Neutrophil (primary cell): ENCODE results near the gene CACNA1E.
"Not testable (repeated sequence)": the region's sequence is repeated elsewhere in the genome, so short reads cannot be mapped to it uniquely, and the experiment has no call there.

Experiments used
- H3K27ac ChIP-seq: fragments of 200-600 bp; sonication (generic); 2 replicates; pipeline ENCODE4 v1.5.1; 2016; ENCODE audit warnings: mild to moderate bottlenecking, moderate library complexity
- H3K27me3 ChIP-seq: fragments of 200-600 bp; sonication (generic); 2 replicates; pipeline ENCODE4 v1.6.0; 2016; ENCODE audit warnings: mild to moderate bottlenecking
- H3K36me3 ChIP-seq: fragments of 200-600 bp; sonication (generic); 2 replicates; pipeline ENCODE4 v1.5.1; 2017
- H3K4me1 ChIP-seq, 2 experiments: fragments of 200-600 bp in 1 of 2; sonication (generic) in 1 of 2; 1 replicate in 1 of 2; 2 replicates in 1 of 2; pipeline versions ENCODE4 v1.5.1 to v1.6.1; 2013 to 2016; ENCODE audit warnings: low read depth in 1 of 2, low read length in 1 of 2, mild to moderate bottlenecking in 1 of 2, moderate library complexity in 1 of 2; ENCODE audit not compliant: control insufficient read depth in 1 of 2, insufficient read depth in 1 of 2
- H3K4me3 ChIP-seq, 2 experiments: fragments of 200-600 bp in 1 of 2; sonication (generic) in 1 of 2; 1 replicate in 1 of 2; 2 replicates in 1 of 2; pipeline ENCODE4 v1.5.1; 2013 to 2016; ENCODE audit warnings: low read depth in 1 of 2, low read length in 1 of 2, mild to moderate bottlenecking in 1 of 2, moderate library complexity in 1 of 2
- H3K9me3 ChIP-seq: fragments of 200-600 bp; sonication (generic); 2 replicates; pipeline ENCODE4 v1.5.1; 2016
- TF ChIP-seq, protein P1 (sequence below): fragments of 200-600 bp; sonication (generic); IDR thresholded peaks from 2 replicates; pipeline ENCODE4 v1.5.1; 2016; ENCODE audit warnings: antibody characterized with exemption

The CACNA1E gene

DNA sequence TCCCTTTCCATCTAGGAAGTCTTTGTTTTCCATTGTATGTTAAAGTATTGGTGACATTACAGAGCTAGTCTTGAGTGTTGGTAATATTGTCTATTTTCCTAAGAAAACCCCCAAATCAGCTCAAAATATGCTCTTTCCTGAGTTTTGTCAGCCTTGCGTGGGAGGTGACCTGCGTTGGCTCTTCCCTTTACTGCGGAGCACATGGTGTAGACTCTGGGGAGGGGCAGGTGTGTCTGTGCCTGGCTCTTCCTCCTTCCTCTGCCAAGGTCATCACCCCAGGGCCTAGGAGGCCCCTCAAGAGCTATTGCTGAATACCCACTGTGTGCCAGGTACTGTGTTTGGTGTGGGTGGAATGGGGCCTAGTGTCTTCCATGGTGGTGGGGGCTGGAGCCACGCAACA, 33.4 kb downstream of the CACNA1E start:
- H3K4me1 ChIP-seq = peaks cover 20 to 25% of the 10 kb centered on the region in 2 experiments
- H3K27ac ChIP-seq = no peak overlapping the region
- H3K27me3 ChIP-seq = no peaks in the 10 kb centered on the region
- no peak overlapping the region for H3K4me3 ChIP-seq
- H3K9me3 ChIP-seq = no peaks in the 10 kb centered on the region
- TF ChIP-seq, protein P1, sequence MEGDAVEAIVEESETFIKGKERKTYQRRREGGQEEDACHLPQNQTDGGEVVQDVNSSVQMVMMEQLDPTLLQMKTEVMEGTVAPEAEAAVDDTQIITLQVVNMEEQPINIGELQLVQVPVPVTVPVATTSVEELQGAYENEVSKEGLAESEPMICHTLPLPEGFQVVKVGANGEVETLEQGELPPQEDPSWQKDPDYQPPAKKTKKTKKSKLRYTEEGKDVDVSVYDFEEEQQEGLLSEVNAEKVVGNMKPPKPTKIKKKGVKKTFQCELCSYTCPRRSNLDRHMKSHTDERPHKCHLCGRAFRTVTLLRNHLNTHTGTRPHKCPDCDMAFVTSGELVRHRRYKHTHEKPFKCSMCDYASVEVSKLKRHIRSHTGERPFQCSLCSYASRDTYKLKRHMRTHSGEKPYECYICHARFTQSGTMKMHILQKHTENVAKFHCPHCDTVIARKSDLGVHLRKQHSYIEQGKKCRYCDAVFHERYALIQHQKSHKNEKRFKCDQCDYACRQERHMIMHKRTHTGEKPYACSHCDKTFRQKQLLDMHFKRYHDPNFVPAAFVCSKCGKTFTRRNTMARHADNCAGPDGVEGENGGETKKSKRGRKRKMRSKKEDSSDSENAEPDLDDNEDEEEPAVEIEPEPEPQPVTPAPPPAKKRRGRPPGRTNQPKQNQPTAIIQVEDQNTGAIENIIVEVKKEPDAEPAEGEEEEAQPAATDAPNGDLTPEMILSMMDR = no peak
- no peaks in the 10 kb centered on the region for H3K36me3 ChIP-seq

DNA sequence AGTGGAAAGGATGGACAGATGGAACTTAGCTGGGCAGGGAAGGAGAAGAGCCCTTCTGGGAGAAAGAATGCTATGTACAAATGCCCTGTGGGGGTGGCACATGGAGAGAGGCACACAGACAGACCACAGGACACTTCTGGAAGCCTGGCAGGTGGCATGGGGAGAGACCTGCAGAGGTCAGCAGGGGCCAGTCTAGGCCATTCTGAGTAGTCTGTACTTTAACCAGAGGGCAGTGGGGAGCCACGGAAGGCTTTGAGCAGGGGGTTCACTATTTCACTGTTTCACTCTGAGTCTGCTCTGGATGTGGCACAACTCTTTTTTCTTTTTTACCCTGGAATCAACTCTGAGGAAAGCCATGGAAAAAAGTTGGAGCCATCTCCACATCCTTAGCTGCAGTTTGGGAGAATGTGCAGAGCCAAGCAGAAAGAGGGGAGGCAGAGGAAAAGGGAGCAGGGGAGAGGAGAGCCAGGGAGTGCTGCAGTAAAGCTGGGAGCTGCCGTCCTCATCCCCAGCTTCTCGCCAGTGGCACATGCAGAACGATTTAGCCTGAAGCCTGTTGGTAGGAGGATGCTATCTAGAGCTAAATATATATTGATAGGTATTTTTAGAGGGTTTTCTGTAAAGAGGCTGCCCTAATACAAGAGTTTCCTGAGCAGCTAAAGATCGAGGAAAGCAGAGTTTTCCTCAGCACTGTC, 34.0 kb downstream of the CACNA1E start:
- no peaks in the 10 kb centered on the region for H3K27me3 ChIP-seq
- H3K4me1 ChIP-seq = peaks cover 20 to 25% of the 10 kb centered on the region in 2 experiments
- no peak overlapping the region for H3K4me3 ChIP-seq
- no peak overlapping the region for H3K27ac ChIP-seq
- no peaks in the 10 kb centered on the region for H3K36me3 ChIP-seq
- H3K9me3 ChIP-seq = no peaks in the 10 kb centered on the region
- TF ChIP-seq, protein P1 = no peak

DNA sequence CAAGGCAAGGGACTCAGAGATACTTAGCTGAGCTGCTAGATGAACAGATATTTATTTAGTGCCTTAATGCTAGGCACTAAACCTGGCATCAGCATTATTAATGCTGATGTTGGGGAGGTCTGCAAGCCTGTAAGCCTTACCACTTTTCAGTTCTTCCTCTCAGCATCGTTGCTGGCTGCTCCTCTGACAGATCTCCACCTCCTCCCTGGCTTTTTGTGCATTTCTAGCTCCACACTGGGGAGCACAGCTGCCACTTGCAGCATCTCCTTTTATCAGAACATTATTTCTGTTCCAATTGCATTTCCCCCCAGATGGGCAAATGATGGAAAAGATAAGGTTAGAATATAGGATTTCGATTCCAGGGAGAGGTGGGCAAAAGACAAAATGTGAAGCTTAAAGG, 34.8 kb downstream of the CACNA1E start:
- TF ChIP-seq, protein P1 = no peak
- Histone ChIP-seq H3K9me3 (no peaks in the 10 kb centered on the region), H3K4me1 (peaks cover 20 to 25% of the 10 kb centered on the region in 2 experiments), H3K4me3 (no peak overlapping the region), H3K27ac (no peak overlapping the region), H3K27me3 (no peaks in the 10 kb centered on the region), H3K36me3 (no peaks in the 10 kb centered on the region)

DNA sequence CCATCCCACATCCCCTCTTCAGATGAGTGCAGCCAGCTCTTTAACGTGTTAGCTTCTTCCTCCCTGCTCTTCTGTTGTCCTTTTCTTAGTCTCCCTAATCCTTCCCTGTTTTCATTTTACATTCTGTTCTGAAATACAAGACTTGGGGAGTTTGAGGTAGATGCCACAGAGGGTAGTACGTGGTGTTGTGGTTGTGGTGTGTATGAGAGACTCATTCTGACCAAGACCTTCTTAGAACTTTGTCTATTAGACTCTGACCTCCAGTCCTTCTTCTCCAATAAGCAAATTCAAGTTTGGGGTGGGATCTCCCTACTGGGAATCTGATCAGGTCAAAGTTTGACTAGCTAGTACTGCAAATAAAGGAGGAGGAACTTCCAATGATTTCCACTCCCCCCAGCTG, 39.5 kb downstream of the CACNA1E start:
- Histone ChIP-seq H3K27ac (no peak overlapping the region), H3K36me3 (no peaks in the 10 kb centered on the region), H3K4me1 (peaks cover 0 to 3% of the 10 kb centered on the region in 2 experiments), H3K9me3 (peaks cover under 1% of the 10 kb centered on the region), H3K4me3 (no peak overlapping the region), H3K27me3 (no peaks in the 10 kb centered on the region)
- TF ChIP-seq, protein P1 = no peak

DNA sequence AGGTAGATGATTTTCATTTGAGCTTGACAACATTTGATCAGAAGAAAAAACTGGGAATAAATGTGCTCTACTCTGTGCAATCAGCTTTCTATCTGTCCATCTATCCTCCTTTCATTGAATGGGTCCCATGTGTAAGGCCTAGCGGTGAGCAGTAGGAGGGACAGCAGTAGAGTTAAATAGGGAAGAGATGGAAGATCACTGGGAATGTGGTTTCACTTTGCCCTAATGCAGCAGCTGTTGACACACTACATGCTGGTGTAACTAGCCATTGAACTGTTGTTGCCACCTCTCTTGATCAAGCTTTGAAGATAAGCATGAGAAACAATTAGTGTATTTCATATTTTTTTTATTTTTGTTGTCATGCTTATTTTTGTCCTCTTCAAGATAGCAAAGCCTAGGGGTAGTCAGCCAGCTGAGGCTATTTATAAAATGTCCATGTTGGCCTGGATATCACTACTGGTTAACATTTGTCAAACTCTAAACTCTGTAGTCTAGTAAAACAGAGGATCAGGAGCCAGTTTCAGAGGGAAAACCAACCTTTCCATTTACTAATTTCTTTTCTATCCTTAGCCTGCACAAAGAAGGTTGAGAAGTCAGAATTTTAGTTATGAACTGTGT, 41.9 kb downstream of the CACNA1E start:
- TF ChIP-seq, protein P1 = no peak
- Histone ChIP-seq H3K27ac (no peak overlapping the region), H3K9me3 (peaks cover 4% of the 10 kb centered on the region), H3K4me1 (peaks cover 0 to 3% of the 10 kb centered on the region in 2 experiments), H3K36me3 (no peaks in the 10 kb centered on the region), H3K4me3 (no peak overlapping the region), H3K27me3 (no peaks in the 10 kb centered on the region)

DNA sequence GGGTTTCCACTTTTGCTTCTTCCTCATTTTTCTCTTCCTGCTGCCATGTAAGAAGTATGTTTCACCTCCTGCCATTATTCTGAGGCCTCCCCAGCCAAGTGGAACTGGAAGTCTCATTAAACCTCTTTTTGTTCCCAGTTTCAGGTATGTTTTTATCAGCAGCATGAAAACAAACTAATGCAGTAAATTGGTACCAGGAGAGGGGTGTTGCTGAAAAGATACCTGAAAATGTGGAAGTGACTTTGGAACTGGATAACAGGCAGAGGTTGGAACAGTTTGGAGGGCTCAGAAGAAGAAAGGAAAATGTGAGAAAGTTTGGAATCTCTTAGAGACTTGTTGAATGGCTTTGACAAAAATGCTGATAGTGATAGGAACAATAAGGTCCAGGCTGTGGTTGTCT, 44.9 kb downstream of the CACNA1E start:
- H3K27ac ChIP-seq, H3K9me3 ChIP-seq, H3K36me3 ChIP-seq, H3K4me3 ChIP-seq, H3K27me3 ChIP-seq, H3K4me1 ChIP-seq: not testable (repeated sequence)
